GM19328 (cell line): ENCODE measurements around the gene RHBDD2.

Source experiments
- ATAC-seq: cut with Tn5 transposase; IDR thresholded peaks from one replicate; pipeline ENCODE4 v1.9.1; 2021; ENCODE audit warnings: mild to moderate bottlenecking, moderate library complexity; ENCODE audit not compliant: unreplicated experiment

RHBDD2 gene

GRCh38 chr7:75916259-75916658, 37.4 kb downstream of the RHBDD2 start:
- no peak for ATAC-seq

- no peak for ATAC-seq
Observed at GRCh38 chr7:75916685-75917634, 38.1 kb downstream of the RHBDD2 start.

- ATAC-seq: no peak
Observed at GRCh38 chr7:75920431-75921161, 41.8 kb downstream of the RHBDD2 start.

- no peak for ATAC-seq
Observed at GRCh38 chr7:75921479-75921878, 42.6 kb downstream of the RHBDD2 start.

GRCh38 chr7:75922966-75923603, 44.3 kb downstream of the RHBDD2 start:
- ATAC-seq: no peak

- ATAC-seq: no peak
Observed at GRCh38 chr7:75924256-75924655, 45.4 kb downstream of the RHBDD2 start.

- no peak for ATAC-seq
Observed at GRCh38 chr7:75924889-75925288, 46.1 kb downstream of the RHBDD2 start.

GRCh38 chr7:75925717-75926435, 47.0 kb downstream of the RHBDD2 start:
- no peak for ATAC-seq

GRCh38 chr7:75928568-75928914, 49.7 kb downstream of the RHBDD2 start:
- ATAC-seq: no peak

- ATAC-seq: no peak
Observed at GRCh38 chr7:75931680-75932079, 52.8 kb downstream of the RHBDD2 start.

- ATAC-seq: no peak
Observed at GRCh38 chr7:75937958-75938786, 59.3 kb downstream of the RHBDD2 start.
